ENCODE results near the gene MAN1A2. TPM values are rescaled to one million over a fixed set of nuclear protein-coding genes. Genes with fewer than 3 reads are reported as not detected.

Gene MAN1A2
- total and polyA plus RNA-seq, 9 of the 15 experiments (the other 6 are each of a cell fraction or from before 2014, with no cell fraction given) = 4.2 to 38.4 (median 18.7) TPM

DNA sequence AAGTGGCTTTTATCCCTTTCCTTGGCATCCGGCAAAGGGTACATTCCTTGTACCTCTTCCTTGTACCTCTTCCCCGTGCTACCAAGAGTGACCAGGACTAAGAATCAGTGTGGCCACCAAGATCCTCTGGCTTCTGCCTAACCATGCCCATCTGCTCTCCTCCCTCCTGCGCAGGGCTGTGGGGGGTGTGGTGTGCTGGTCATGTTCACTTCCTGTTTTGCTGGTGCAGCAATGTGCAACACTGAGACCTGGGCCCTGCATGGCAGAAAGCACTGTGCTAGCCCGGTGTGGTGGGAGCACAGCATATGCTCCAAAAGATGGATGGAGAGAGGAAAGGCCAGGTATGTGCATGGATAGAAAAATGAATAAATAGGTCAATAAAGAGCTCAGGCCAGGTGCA lies 205.3 kb downstream of the MAN1A2 start:
- no peak for DNase-seq (ENCODE audit: extremely low read depth in 1 of 4, low spot score in 3 of 4)
- no peak for TF ChIP-seq HOXB6 (CRISPR knock-in tag; IDR thresholded peaks at IDR 0.05; ENCODE audit: borderline replicate concordance)
- TF ChIP-seq CEBPG (CRISPR knock-in tag; IDR thresholded peaks at IDR 0.05) = peak; percentile 21; the same call in 1 of the 2 replicates
- TF ChIP-seq CEBPG (tag; conservative IDR thresholded peaks at IDR 0.05 in 1 of 2, IDR thresholded peaks at IDR 0.05 in 1 of 2) = no peak
- no peak for TF ChIP-seq FOXM1 (IDR thresholded peaks at IDR 0.05; ENCODE audit: low read depth)
- no peak for TF ChIP-seq FOXM1 (CRISPR knock-in tag; IDR thresholded peaks at IDR 0.05; ENCODE audit: low read depth)
- 0 out of 2 replicates have a peak, but pooled peaks have one; percentile 11 for TF ChIP-seq GABPA (tag; conservative IDR thresholded peaks at IDR 0.05; ENCODE audit: low read depth)
- TF ChIP-seq SMC3 (conservative IDR thresholded peaks at IDR 0.05; ENCODE audit: insufficient read depth, low read depth, low read length) = no peak
- TF ChIP-seq, protein P1, sequence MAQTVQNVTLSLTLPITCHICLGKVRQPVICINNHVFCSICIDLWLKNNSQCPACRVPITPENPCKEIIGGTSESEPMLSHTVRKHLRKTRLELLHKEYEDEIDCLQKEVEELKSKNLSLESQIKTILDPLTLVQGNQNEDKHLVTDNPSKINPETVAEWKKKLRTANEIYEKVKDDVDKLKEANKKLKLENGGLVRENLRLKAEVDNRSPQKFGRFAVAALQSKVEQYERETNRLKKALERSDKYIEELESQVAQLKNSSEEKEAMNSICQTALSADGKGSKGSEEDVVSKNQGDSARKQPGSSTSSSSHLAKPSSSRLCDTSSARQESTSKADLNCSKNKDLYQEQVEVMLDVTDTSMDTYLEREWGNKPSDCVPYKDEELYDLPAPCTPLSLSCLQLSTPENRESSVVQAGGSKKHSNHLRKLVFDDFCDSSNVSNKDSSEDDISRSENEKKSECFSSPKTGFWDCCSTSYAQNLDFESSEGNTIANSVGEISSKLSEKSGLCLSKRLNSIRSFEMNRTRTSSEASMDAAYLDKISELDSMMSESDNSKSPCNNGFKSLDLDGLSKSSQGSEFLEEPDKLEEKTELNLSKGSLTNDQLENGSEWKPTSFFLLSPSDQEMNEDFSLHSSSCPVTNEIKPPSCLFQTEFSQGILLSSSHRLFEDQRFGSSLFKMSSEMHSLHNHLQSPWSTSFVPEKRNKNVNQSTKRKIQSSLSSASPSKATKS (CRISPR knock-in tag; IDR thresholded peaks at IDR 0.05) = no peak
- no peak for TF ChIP-seq SIN3B (IDR thresholded peaks at IDR 0.05; ENCODE audit: low read depth)
- TF ChIP-seq CSDE1 (IDR thresholded peaks at IDR 0.05) = no peak
- no peak for TF ChIP-seq ZNF764 (CRISPR knock-in tag; IDR thresholded peaks at IDR 0.05; ENCODE audit: low read depth)
- no peak for TF ChIP-seq STAT5A (IDR thresholded peaks at IDR 0.05; ENCODE audit: borderline replicate concordance, low read length)
- TF ChIP-seq TSC22D4 (tag; IDR thresholded peaks at IDR 0.05) = no peak
- no peak for TF ChIP-seq RNF2 (IDR thresholded peaks at IDR 0.05)
- TF ChIP-seq, protein P2, sequence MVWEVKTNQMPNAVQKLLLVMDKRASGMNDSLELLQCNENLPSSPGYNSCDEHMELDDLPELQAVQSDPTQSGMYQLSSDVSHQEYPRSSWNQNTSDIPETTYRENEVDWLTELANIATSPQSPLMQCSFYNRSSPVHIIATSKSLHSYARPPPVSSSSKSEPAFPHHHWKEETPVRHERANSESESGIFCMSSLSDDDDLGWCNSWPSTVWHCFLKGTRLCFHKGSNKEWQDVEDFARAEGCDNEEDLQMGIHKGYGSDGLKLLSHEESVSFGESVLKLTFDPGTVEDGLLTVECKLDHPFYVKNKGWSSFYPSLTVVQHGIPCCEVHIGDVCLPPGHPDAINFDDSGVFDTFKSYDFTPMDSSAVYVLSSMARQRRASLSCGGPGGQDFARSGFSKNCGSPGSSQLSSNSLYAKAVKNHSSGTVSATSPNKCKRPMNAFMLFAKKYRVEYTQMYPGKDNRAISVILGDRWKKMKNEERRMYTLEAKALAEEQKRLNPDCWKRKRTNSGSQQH (CRISPR knock-in tag; IDR thresholded peaks at IDR 0.05) = no peak
- no peak for TF ChIP-seq GABPB1 (CRISPR knock-in tag; IDR thresholded peaks at IDR 0.05)

More for the DNA sequence above, 205.3 kb downstream of the MAN1A2 start:
- Histone ChIP-seq H4K20me1 (replicated peaks; ENCODE audit: control insufficient read depth, insufficient read depth, low read length) (no peaks in the 10 kb centered on the region), H3K36me3 (ENCODE audit: control insufficient read depth, insufficient read depth, low read length) (no peaks in the 10 kb centered on the region), H3K9ac (ENCODE audit: insufficient read depth in 1 of 2, low read depth in 2 of 2, low read length in 2 of 2) (no peak overlapping the region), H3K4me2 (ENCODE audit: insufficient read depth, low read length) (no peak overlapping the region), H3K27ac (ENCODE audit: extremely low read depth, low read depth, low read length) (no peak overlapping the region), H3K9me3 (replicated peaks; ENCODE audit: control insufficient read depth, insufficient read depth, low read depth, low read length) (no peaks in the 10 kb centered on the region), H3K9me1 (ENCODE audit: control insufficient read depth, insufficient read depth, low read length) (no peaks in the 10 kb centered on the region), H3K27me3 (ENCODE audit: control insufficient read depth in 2 of 2, insufficient read depth in 2 of 2, low read length in 2 of 2) (no peaks in the 10 kb centered on the region), H3K4me3 (no peak overlapping the region), H2AFZ (ENCODE audit: low read depth, low read length) (peak overlapping the region; percentile 26; the same call in 1 of the 2 replicates), H3K79me2 (ENCODE audit: control insufficient read depth, insufficient read depth, low read length) (no peaks in the 10 kb centered on the region), H3K4me1 (replicated peaks in 1 of 2; ENCODE audit: control insufficient read depth in 2 of 2, insufficient read depth in 2 of 2, low read length in 2 of 2) (peaks cover 5 to 8% of the 10 kb centered on the region in 2 experiments; a peak in 3 of 5 replicates)
- peak; percentile 42 for FAIRE-seq
- 28% methylated on average over 4 of the region's 4 CpGs for WGBS (ENCODE audit: insufficient coverage, low coverage, missing lambda C conversion rate)
- in situ Hi-C loops (cut with MboI) (no loop called here), intact Hi-C loops (cut with micrococcal nuclease) (no loop called here)
- no TSS peak for BruUV-seq (replicated peaks)
- ChIA-PET CTCF (ENCODE audit: low intra/inter-chr PET ratio) (no interaction called here), POLR2A (interaction anchor here (1.3 kb wide), 1 partner anchor 9 kb away, joined by 8 read pairs; no protein-coding TSS in a partner anchor)
- peak; percentile 58 for ATAC-seq

All from K562 (cell line).